ENCODE results near the gene REXO1.

REXO1 gene

GRCh38 chr19:1859331-1859781 lies 11.1 kb upstream of the REXO1 start:
- DNase-seq = no peak

GRCh38 chr19:1858412-1859081 lies 10.3 kb upstream of the REXO1 start:
- no peak for DNase-seq

GRCh38 chr19:1857648-1858326 lies 9.5 kb upstream of the REXO1 start:
- DNase-seq = no peak

GRCh38 chr19:1856698-1857603 lies 8.7 kb upstream of the REXO1 start:
- peak; percentile 76 for DNase-seq

GRCh38 chr19:1856345-1856697 lies 8.0 kb upstream of the REXO1 start:
- no peak for DNase-seq

GRCh38 chr19:1855828-1856255 lies 7.6 kb upstream of the REXO1 start:
- no peak for DNase-seq

GRCh38 chr19:1855040-1855827 lies 7.0 kb upstream of the REXO1 start:
- DNase-seq = peak; percentile 92

GRCh38 chr19:1854542-1855039 lies 6.3 kb upstream of the REXO1 start:
- no peak for DNase-seq

- no peak for DNase-seq
These were observed 5.8 kb upstream of the REXO1 start for GRCh38 chr19:1854039-1854541.

- peak; percentile 78 for DNase-seq
These were observed 5.2 kb upstream of the REXO1 start for GRCh38 chr19:1853295-1854038.

GRCh38 chr19:1852581-1853128 lies 4.4 kb upstream of the REXO1 start:
- no peak for DNase-seq

GRCh38 chr19:1851654-1852580 lies 3.6 kb upstream of the REXO1 start:
- peak; percentile 76 for DNase-seq

- no peak for DNase-seq
These were observed 2.7 kb upstream of the REXO1 start for GRCh38 chr19:1850809-1851653.

- no peak for DNase-seq
These were observed 1.7 kb upstream of the REXO1 start for GRCh38 chr19:1849886-1850398.

- no peak for DNase-seq
These were observed 820 bp upstream of the REXO1 start for GRCh38 chr19:1849132-1849474.

GRCh38 chr19:1847684-1848398 lies 442 bp downstream of the REXO1 start:
- no peak for DNase-seq

- no peak for DNase-seq
These were observed 967 bp downstream of the REXO1 start for GRCh38 chr19:1847348-1847683.

- DNase-seq = no peak
These were observed 1.6 kb downstream of the REXO1 start for GRCh38 chr19:1846517-1847204.
